Ovary (tissue), 3 donors: ENCODE results near the gene GGT7.

ENCODE experiments used
- EP300 ChIP-seq: sonication (generic); formaldehyde crosslinking; IDR thresholded peaks from one replicate; pipeline ENCODE4 v1.6.1; 2017; ENCODE audit warnings: antibody characterized with exemption
- POLR2A ChIP-seq: fragments of 450-650 bp; IDR thresholded peaks from one replicate; pipeline ENCODE4 v1.6.1; 2017; ENCODE audit warnings: antibody characterized with exemption, mild to moderate bottlenecking, moderate library complexity
- TF ChIP-seq, protein P1 (sequence below), 3 donors: fragments of 450-650 bp in 2 of 3; fragments of 200-600 bp in 1 of 3; IDR thresholded peaks; one replicate each; pipeline versions ENCODE4 v1.5.1 to v1.8.0; 2016 to 2022; ENCODE audit warnings: antibody characterized with exemption in 3 of 3, mild to moderate bottlenecking in 1 of 3
- donor health status: DM: no; HTN: no; CAD: no.

DNA sequence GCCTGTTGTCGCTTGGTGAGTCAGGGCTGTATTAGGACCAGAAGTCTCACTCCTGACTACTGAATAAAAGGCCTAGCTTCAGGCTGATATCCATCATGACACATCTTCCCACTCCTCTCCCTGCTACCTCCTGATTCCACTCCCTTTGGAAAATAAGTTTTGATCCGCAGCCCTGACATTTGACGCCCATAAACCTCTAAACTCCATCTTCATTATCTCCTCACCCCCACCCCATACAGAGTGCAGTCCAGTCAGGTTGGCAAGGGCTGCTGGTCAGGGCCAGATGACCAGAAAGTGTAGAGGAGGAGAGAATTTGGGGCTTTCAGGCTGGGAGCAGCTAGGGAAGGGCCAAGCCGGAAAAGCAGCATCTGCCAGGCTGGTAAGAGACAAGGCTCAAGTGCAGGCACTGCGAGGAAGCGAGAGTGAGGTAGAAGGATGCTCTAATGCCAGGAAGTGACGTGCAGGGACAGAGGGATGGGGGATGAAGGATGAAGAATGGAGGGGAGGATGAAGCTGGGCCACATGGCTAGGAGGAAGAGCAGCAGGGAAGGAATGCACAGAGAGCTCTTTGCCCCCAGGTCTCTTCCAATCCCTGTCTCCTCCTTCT, 1.2 kb downstream of the GGT7 start:
- TF ChIP-seq, protein P1, sequence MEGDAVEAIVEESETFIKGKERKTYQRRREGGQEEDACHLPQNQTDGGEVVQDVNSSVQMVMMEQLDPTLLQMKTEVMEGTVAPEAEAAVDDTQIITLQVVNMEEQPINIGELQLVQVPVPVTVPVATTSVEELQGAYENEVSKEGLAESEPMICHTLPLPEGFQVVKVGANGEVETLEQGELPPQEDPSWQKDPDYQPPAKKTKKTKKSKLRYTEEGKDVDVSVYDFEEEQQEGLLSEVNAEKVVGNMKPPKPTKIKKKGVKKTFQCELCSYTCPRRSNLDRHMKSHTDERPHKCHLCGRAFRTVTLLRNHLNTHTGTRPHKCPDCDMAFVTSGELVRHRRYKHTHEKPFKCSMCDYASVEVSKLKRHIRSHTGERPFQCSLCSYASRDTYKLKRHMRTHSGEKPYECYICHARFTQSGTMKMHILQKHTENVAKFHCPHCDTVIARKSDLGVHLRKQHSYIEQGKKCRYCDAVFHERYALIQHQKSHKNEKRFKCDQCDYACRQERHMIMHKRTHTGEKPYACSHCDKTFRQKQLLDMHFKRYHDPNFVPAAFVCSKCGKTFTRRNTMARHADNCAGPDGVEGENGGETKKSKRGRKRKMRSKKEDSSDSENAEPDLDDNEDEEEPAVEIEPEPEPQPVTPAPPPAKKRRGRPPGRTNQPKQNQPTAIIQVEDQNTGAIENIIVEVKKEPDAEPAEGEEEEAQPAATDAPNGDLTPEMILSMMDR (IDR thresholded peaks at IDR 0.05) = no peak
- no peak for TF ChIP-seq POLR2A
- no peak for TF ChIP-seq EP300
